GM18517 (cell line): Measurements from ENCODE around the gene ACSS2.
A peak's percentile ranks its signal among the peaks of the same experiment; 100 is the strongest.

Experiments used
- ATAC-seq: cut with Tn5 transposase; IDR thresholded peaks from one replicate; pipeline ENCODE4 v1.9.1; 2021; ENCODE audit warnings: mild to moderate bottlenecking, moderate library complexity; ENCODE audit not compliant: unreplicated experiment

Gene ACSS2, protein sequence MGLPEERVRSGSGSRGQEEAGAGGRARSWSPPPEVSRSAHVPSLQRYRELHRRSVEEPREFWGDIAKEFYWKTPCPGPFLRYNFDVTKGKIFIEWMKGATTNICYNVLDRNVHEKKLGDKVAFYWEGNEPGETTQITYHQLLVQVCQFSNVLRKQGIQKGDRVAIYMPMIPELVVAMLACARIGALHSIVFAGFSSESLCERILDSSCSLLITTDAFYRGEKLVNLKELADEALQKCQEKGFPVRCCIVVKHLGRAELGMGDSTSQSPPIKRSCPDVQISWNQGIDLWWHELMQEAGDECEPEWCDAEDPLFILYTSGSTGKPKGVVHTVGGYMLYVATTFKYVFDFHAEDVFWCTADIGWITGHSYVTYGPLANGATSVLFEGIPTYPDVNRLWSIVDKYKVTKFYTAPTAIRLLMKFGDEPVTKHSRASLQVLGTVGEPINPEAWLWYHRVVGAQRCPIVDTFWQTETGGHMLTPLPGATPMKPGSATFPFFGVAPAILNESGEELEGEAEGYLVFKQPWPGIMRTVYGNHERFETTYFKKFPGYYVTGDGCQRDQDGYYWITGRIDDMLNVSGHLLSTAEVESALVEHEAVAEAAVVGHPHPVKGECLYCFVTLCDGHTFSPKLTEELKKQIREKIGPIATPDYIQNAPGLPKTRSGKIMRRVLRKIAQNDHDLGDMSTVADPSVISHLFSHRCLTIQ

GRCh38 chr20:34876406-34877282 lies at the start of gene ACSS2:
TSS of gene ACSS2 (plus strand) at chr20:34876612. CDS start at chr20:34876646, 34 bp downstream.
- ATAC-seq: peak; percentile 41

- ATAC-seq: no peak
These were observed 47.2 kb upstream of the ACSS2 start for GRCh38 chr20:34829191-34829590.

DNA sequence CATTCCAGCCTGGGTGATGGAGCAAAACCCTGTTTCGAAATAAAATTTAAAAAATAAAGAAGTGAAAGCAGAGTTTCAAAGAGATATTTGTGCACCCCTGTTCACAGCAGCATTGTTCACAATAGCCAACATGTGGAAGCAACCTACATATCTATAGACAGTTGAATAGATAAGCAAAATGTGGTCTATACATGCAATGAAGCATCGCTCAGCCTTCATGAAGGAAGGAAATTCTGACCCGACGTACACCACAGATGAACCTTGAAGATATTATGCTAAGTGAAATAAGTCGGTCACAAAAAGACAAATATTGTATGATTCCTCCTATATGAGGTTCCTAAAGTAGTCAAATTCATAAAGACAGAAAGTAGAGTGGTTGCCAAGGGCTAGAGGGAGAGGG lies 44.5 kb upstream of the ACSS2 start:
- ATAC-seq: no peak

GRCh38 chr20:34834459-34834893 lies 41.9 kb upstream of the ACSS2 start:
- no peak for ATAC-seq

GRCh38 chr20:34842143-34842542 lies 34.3 kb upstream of the ACSS2 start:
- ATAC-seq: no peak

GRCh38 chr20:34843421-34843820 lies 33.0 kb upstream of the ACSS2 start:
- no peak for ATAC-seq

GRCh38 chr20:34848597-34848996 lies 27.8 kb upstream of the ACSS2 start:
- ATAC-seq: no peak

DNA sequence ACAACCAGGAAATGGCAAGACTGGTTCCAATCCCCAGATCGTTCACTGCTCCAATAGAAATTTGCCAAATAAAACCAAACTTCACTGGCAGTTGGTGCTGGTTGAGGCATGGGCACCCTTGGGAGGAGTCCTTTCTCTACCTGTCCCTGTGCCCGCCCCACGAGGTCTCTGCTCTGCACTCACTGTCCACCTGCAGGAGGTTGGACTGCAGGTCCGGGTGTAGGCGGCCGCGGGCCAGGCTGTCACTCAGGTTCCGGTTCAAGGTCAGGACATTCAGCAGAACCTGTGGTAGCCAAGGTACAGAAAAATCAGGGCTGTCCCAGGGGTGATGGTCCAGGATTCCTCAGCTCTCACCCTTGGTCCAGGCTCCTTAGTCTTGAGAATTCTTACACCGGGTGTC lies 26.6 kb upstream of the ACSS2 start:
- no peak for ATAC-seq

GRCh38 chr20:34850969-34851368 lies 25.4 kb upstream of the ACSS2 start:
- ATAC-seq: no peak

- ATAC-seq: no peak
These were observed 24.1 kb upstream of the ACSS2 start for GRCh38 chr20:34852298-34852697.

DNA sequence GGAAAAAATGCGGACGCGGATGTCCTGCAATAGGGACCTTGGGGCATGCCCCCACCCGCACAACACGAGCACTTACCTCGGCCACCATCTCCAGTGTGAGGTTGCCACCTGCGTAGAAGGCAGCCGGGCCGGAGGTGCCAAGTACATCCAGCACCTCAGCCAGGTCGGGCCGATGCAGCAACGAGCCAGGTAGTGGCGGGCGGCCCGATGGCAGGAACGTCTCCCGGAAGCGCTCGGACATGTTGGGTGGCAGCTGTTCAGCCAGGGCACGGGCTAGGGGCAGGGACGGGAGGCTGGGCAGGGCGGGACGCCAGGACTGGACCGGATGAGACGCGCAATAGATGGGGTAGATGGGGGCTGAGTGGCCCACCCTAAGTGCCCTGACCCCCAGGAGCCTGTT lies 17.0 kb upstream of the ACSS2 start:
- no peak for ATAC-seq

DNA sequence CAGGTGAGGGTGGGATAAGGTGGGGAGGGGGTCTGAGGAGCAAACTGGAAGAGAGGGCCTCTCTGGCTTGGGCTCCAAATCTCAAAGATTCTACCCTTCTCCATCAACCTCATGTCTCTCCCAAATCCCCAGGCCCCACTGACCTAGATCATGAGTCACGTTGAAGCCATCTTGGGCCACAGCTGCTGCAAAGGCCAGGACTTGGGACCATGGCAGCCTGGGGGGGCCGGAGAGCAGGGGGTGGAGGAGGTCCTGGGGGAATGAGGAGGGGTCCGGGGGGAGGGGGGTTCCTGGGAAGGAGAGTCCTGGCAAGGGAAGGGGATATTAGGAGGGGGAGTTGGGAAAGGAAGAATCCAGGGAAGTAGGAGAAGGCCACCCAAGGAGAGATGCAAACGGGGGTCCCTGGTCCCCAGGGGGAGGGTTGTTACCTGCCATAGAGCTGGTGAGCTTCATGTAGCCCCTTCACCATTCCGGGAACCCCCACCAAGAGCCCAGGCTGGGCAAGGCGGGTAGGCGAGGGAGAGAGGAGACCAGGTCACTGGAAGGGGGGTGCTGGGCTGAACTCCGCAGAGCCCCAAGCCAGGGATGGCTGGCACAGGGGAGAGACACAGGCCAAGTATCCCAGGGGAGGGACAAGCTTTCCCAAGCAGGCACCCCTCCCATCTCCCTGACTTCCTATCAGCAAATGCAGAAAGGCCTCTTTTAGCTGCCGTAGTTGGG lies 16.4 kb upstream of the ACSS2 start:
- ATAC-seq: no peak

GRCh38 chr20:34861386-34862084 lies 14.9 kb upstream of the ACSS2 start:
- no peak for ATAC-seq

- no peak for ATAC-seq
These were observed 13.7 kb upstream of the ACSS2 start for GRCh38 chr20:34862724-34863123.

GRCh38 chr20:34863421-34863965 lies 12.9 kb upstream of the ACSS2 start:
- ATAC-seq: no peak

DNA sequence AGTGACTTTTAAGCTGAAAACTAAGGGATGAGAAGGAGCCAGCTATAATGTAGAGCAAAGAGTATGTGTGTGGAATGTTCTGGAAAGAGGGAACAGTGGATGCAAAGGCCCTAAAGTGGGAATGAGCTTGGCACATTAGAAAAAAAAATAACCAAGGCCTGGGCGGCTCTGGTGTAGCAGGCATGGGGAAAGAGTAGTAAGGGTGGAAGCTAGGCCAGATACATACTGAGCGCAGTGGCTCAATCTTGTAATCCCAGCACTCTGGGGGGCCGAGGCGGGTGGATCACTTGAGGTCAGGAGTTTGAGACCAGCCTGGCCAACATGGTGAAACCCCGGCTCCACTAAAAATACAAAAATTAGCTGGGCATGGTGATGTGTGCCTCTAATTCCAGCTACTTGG lies 12.2 kb upstream of the ACSS2 start:
- no peak for ATAC-seq

GRCh38 chr20:34871320-34871926 lies 5.0 kb upstream of the ACSS2 start:
- no peak for ATAC-seq

DNA sequence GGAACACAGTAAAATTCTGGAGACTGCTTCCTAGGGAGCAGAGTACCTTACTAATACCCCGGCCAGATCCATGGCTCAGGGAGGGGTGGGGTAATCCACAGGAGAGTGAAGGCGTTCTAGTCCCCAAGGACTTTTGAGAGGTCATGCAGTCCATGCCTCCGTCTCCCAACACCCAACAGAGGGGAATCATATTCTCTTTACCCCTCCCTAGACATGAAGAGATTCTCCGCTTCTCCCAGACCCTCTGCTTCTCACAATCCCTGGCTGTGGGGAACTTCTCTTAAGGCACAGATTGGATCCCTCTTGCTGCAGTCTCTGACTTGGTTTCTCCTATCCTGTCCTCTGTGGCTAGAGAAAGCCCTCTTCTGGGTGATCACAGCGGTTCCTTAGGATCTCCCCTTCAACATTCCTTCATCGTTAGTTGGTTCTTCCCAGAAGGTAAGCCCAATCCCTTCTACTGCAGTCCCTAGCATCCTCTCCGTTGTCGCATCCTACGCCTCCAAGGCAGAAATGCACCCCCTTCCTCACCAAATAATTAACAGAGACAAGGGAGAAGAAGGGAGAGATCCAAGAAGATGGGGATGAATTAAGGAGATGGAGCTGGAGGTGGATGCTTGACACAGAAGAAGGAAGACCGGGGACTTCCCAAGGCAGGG lies 4.3 kb upstream of the ACSS2 start:
- ATAC-seq: no peak
